Measurements from ENCODE around the gene MRPL38. TPM values are rescaled to one million over a fixed set of nuclear protein-coding genes. Genes with fewer than 3 reads are reported as not detected.

The MRPL38 gene
- polyA plus RNA-seq, 1 of the 3 experiments (the other 2 are of a cell fraction): 93.9 TPM

- peak overlapping the region; percentile 71 to 91; a peak in 3 of 4 replicates for H3K4me3 ChIP-seq (ENCODE audit: low read depth in 2 of 2, low read length in 1 of 2)
- WGBS (ENCODE audit: low lambda C conversion rate): 79% methylated on average over 6 of the region's 6 CpGs
Measured at GRCh38 chr17:75941442-75941819, 36.7 kb upstream of the MRPL38 start.

GRCh38 chr17:75940727-75941441 is 36.2 kb upstream of the MRPL38 start, which contains the start of gene FBF1:
Gene FBF1, minus strand, starts transcription at chr17:75941042. Its CDS starts 2,893 bp downstream, at chr17:75938149.
- H3K9ac ChIP-seq: peak within 1 kb of the TSS; percentile 92
- H3K9me2 ChIP-seq: no peaks in the 10 kb centered on the region
- peak within 1 kb of the TSS; percentile 71 to 91 for H3K4me3 ChIP-seq (ENCODE audit: low read depth in 2 of 2, low read length in 1 of 2)
- peaks cover 9 to 30% of the 10 kb centered on the region in 2 experiments for H3K36me3 ChIP-seq (replicated peaks in 1 of 2; ENCODE audit: control insufficient read depth in 1 of 2, insufficient read depth in 2 of 2, low read length in 1 of 2)
- ChIA-PET CTCF (interaction anchor here (0.9 to 2.5 kb wide), 9 partner anchors 9 to 138 kb away, joined by 3 to 10 read pairs (median 4); partner anchors contain the start of genes CDK3, MRPL38 and ZACN), POLR2A (interaction anchor here (0.5 to 1.3 kb wide), 4 partner anchors 13 to 360 kb away, joined by 3 to 6 read pairs (median 4); partner anchors contain the start of genes ACOX1 and TEN1)
- peak within 1 kb of the TSS; percentile 89; the same call in 1 of the 2 replicates for H2AFZ ChIP-seq (ENCODE audit: low read depth)
- H3K27me3 ChIP-seq (ENCODE audit: insufficient read depth): no peaks in the 10 kb centered on the region
- DNase-seq: peak; percentile 100
- H3F3A ChIP-seq (replicated peaks; ENCODE audit: insufficient read depth): peaks cover 14% of the 10 kb centered on the region
- under 1% methylated on average over 61 of the region's 63 CpGs for WGBS (ENCODE audit: low lambda C conversion rate)
- H3K4me1 ChIP-seq (ENCODE audit: control insufficient read depth in 1 of 2, insufficient read depth in 2 of 2, low read depth in 1 of 2, low read length in 1 of 2): peaks cover 0 to 8% of the 10 kb centered on the region in 2 experiments; a peak in 1 of 4 replicates
- peaks cover 5% of the 10 kb centered on the region; the same call in 1 of the 2 replicates for H3K79me2 ChIP-seq (ENCODE audit: insufficient read depth)
- H3K9me3 ChIP-seq: no peaks in the 10 kb centered on the region
- H3K27ac ChIP-seq (ENCODE audit: low read depth in 2 of 2, low read length in 1 of 2): peak within 1 kb of the TSS; percentile 54 to 62
- no peaks in the 10 kb centered on the region for H4K20me1 ChIP-seq (ENCODE audit: insufficient read depth)
- H3K4me2 ChIP-seq: peak within 1 kb of the TSS; percentile 91
- peak; percentile 77 for TF ChIP-seq YY1 (IDR thresholded peaks at IDR 0.05; ENCODE audit: low read depth)
- no peak for TF ChIP-seq RFX5 (IDR thresholded peaks at IDR 0.05; ENCODE audit: low read length)
- TF ChIP-seq GABPA (IDR thresholded peaks at IDR 0.05; ENCODE audit: low read depth): peak; percentile 34; the same call in 1 of the 2 replicates
- no peak for TF ChIP-seq RXRA (IDR thresholded peaks at IDR 0.05; ENCODE audit: borderline replicate concordance, low read depth)
- TF ChIP-seq USF1 (IDR thresholded peaks at IDR 0.05; ENCODE audit: borderline replicate concordance, low read depth): peak; percentile 42; the same call in 1 of the 2 replicates
- no peak for TF ChIP-seq NRF1 (IDR thresholded peaks at IDR 0.05; ENCODE audit: low read depth, low read length)
- peak; percentile 37; the same call in 1 of the 2 replicates for TF ChIP-seq FOSL2 (IDR thresholded peaks at IDR 0.05; ENCODE audit: borderline replicate concordance, low read depth)
- no peak for TF ChIP-seq SMC3 (IDR thresholded peaks at IDR 0.05; ENCODE audit: low read depth, low read length)
- TF ChIP-seq SIN3A (IDR thresholded peaks at IDR 0.05; ENCODE audit: borderline replicate concordance, low read depth, low read length): peak; percentile 100
- TF ChIP-seq CTCF (IDR thresholded peaks at IDR 0.05): 0 out of 2 replicates have a peak, but pooled peaks have one; percentile 13
- peak in 1 of 2 experiments; percentile 48; a peak in 1 of 4 replicates for TF ChIP-seq EP300 (IDR thresholded peaks at IDR 0.05; ENCODE audit: borderline replicate concordance in 1 of 2, low read depth in 1 of 2, low read length in 1 of 2)
- peak; percentile 35; the same call in 1 of the 2 replicates for TF ChIP-seq REST (IDR thresholded peaks at IDR 0.05; ENCODE audit: low read depth, low read length)
- peak; percentile 67 for TF ChIP-seq ELF1 (IDR thresholded peaks at IDR 0.05)
- peak; percentile 5; the same call in 1 of the 2 replicates for TF ChIP-seq JUND (IDR thresholded peaks at IDR 0.05)
- TF ChIP-seq MEF2A (IDR thresholded peaks at IDR 0.05; ENCODE audit: borderline replicate concordance, low read depth): no peak
- TF ChIP-seq TAF1 (IDR thresholded peaks at IDR 0.05; ENCODE audit: borderline replicate concordance, low read depth, low read length): peak; percentile 88
- TF ChIP-seq TCF12 (IDR thresholded peaks at IDR 0.05): no peak; the same call in 1 of the 2 replicates

More at GRCh38 chr17:75941442-75941819, 36.7 kb upstream of the MRPL38 start:
- Histone ChIP-seq H3K36me3 (replicated peaks in 1 of 2; ENCODE audit: control insufficient read depth in 1 of 2, insufficient read depth in 2 of 2, low read length in 1 of 2) (peaks cover 14 to 35% of the 10 kb centered on the region in 2 experiments), H3K4me2 (peak overlapping the region; percentile 91), H3K9me2 (no peaks in the 10 kb centered on the region), H3F3A (replicated peaks; ENCODE audit: insufficient read depth) (peaks cover 15% of the 10 kb centered on the region), H4K20me1 (ENCODE audit: insufficient read depth) (no peaks in the 10 kb centered on the region), H3K4me1 (ENCODE audit: control insufficient read depth in 1 of 2, insufficient read depth in 2 of 2, low read depth in 1 of 2, low read length in 1 of 2) (peaks cover 0 to 8% of the 10 kb centered on the region in 2 experiments; a peak in 1 of 4 replicates), H2AFZ (ENCODE audit: low read depth) (peak overlapping the region; percentile 71; the same call in 1 of the 2 replicates), H3K27me3 (ENCODE audit: insufficient read depth) (no peaks in the 10 kb centered on the region), H3K27ac (ENCODE audit: low read depth in 2 of 2, low read length in 1 of 2) (peak overlapping the region; percentile 12 to 39; a peak in 1 of 4 replicates), H3K79me2 (ENCODE audit: insufficient read depth) (peaks cover 5% of the 10 kb centered on the region; the same call in 1 of the 2 replicates), H3K9ac (peak overlapping the region; percentile 8; the same call in 1 of the 2 replicates), H3K9me3 (no peaks in the 10 kb centered on the region)
- POLR2A ChIA-PET: interaction anchor here (0.9 to 1.3 kb wide), 2 partner anchors 14 to 38 kb away, joined by 4 to 6 read pairs; partner anchors contain the start of genes ACOX1 and TEN1
- DNase-seq: no peak
- TF ChIP-seq MAX (IDR thresholded peaks at IDR 0.05; ENCODE audit: low read depth) (no peak), TCF12 (IDR thresholded peaks at IDR 0.05) (no peak)
- CTCF ChIA-PET: interaction anchor here (0.9 to 2.5 kb wide), 9 partner anchors 9 to 138 kb away, joined by 3 to 10 read pairs (median 4); partner anchors contain the start of genes CDK3, MRPL38 and ZACN
